NCI-H1694 (cell line): ENCODE data around the gene CPNE4.
"Not testable (repeated sequence)": the region's sequence is repeated elsewhere in the genome, so short reads cannot be mapped to it uniquely, and the experiment has no call there.

ENCODE experiments used
- DNase-seq: peaks from one replicate; lab custom pipeline; 2025; lab: John Stamatoyannopoulos, UW

Gene CPNE4

GRCh38 chr3:132034486-132035464, at the start of gene CPNE4:
Gene CPNE4 (minus strand): TSS chr3:132035014.
- DNase-seq: peak; percentile 71

DNA sequence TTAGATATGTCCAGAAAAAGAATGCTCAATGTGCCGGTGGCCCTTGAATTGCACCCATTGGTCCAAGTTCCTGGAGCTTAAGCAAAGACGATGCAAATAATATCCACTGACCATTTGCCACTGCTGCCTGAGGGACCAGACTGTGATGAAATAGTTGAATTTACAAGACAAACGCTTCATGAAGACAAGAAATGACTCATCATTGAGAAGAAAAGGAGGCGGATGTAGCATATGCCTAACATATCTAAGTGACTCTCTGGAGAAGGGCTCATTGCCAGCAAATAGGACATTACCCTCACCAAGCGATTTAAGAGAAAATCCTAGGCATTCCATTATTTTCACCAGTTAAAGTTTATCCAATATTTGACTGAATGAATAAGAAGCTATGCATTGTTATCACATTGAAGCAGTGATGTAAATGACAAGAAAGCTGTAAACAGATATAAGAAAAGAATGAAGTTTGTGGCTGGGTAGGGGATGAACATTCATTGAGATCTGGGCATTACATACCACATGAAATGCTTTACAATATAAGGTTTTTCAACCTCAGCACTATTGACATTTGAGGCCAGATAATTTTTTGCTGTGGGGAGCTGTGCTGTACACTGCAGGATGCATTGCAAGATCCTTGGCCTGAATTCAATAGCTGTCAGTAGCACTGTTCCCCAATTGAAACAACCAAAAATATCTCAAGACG, 48.9 kb upstream of the CPNE4 start:
- no peak for DNase-seq

GRCh38 chr3:132083159-132083558, 48.3 kb upstream of the CPNE4 start:
- no peak for DNase-seq

DNA sequence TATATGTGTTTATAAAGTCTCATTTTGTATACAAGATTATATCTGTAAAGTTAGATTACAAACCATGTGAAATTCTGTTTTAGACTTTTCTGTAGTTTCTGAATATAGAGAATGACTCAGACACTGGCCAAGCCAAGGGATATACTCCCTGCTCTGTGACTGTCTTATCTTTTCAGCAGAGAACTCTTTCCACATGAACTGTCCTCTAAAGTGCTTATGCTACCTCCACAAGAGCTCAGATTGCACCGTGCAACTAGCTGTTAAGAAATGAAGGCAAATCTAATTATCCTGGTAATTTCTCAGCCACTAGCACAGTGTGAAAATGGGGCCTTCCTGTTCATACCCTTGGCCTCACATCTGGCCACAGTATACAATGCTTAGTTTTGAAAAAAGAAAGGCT, 44.3 kb upstream of the CPNE4 start:
- no peak for DNase-seq

DNA sequence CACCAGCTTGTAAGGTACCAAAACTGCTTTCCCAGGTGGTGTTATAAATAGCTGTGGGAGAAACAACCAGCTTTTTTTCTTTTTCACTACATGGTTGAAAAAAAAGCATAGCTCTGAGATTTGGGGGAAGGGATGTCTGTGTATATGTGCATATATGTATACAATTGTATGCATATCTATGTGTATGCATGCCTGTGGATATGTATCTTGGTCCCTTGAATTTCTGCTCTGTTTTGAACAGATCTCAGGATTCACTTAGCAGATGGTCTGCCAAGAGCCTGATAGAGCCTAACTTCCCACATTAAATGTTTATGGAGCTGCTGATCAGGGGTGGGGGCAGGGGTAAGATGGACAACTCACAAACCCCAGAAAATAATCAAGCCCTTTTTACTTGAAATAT, 39.0 kb upstream of the CPNE4 start:
- DNase-seq: no peak

- DNase-seq: no peak
These were observed 36.2 kb upstream of the CPNE4 start for GRCh38 chr3:132071043-132071442.

DNA sequence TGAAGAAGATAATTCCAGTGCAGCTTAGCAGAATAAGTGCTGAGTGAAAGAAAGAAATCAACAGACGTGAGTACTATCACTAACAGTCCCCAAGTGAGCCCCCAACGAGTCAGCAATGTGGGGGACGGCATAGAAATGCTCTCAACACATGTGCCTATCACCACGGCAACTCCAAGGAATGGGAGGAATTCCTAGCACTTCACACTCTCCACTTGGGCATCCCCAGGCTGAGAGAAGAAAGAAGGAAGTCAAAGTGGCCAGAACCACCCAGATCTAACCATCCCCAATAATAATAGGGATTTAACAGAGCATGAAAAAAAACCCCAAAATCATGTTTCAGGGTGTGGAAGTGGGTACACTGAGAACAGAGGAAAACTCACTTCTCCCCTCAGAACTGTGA, 29.3 kb upstream of the CPNE4 start:
- no peak for DNase-seq

DNA sequence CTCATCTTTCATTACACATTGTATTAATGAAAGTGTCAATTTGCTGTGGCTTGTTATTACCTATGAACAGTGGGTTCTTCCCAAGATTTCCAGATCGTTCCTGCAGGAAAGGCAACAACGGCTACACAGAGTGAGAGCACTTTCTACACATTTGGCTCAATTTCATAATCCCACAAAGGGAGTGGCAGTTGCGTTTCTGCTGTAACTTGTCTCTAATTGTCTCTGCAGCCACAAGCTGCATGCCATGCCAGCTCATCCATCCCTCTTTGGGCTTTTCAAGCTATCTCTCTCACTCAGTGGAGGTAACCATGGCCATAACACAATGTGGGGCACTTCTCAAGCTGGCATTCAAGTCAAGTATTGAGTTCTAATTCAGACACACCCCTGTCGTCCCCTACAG, 27.7 kb upstream of the CPNE4 start:
- no peak for DNase-seq

- DNase-seq: no peak
These were observed 21.1 kb upstream of the CPNE4 start for GRCh38 chr3:132055872-132056271.

DNA sequence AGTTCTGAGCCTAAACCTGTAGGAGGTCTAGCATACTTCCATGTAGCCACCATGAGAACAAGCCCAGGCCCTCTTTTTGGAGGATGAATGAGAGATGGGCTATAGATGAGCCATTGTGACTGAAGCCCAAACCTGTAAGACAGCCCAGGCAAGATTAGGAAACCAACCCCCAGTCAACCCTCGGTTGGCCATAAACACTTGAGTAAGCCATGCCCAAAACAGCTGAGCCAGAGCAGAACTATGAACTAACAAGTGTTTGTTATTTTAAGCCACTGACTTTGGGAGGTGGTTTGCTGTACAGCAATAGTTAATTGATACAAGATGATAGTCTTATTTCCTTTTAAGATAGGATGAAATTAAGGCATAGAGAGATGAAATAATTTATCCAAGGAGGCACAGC, 12.4 kb upstream of the CPNE4 start:
- no peak for DNase-seq

GRCh38 chr3:132044874-132045273, 10.1 kb upstream of the CPNE4 start:
- DNase-seq: not testable (repeated sequence)

GRCh38 chr3:132042681-132043080, 7.9 kb upstream of the CPNE4 start:
- no peak for DNase-seq

- DNase-seq: peak; percentile 15
These were observed 3.5 kb upstream of the CPNE4 start for GRCh38 chr3:132038198-132038825.

DNA sequence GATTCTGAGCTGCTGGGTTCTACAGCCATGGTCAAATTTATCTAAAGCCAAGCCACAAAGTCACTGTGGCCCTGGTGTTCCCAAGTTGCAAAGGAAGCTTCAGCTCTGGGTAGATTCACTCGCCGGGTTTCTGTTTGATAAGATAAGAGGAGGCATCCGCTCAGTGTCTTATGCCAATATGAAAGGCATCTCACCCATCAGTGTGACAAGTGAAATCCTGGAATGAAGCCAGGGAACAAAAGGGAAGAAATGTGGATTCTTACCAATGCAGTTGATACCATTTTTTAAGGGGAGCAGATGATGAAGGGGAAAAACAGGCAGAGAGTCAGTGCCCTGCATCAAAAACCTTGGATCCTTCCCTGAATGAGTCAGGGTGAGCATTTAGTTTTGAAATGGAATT, 2.8 kb upstream of the CPNE4 start:
- no peak for DNase-seq

GRCh38 chr3:132037056-132037455, 2.2 kb upstream of the CPNE4 start:
- no peak for DNase-seq

DNA sequence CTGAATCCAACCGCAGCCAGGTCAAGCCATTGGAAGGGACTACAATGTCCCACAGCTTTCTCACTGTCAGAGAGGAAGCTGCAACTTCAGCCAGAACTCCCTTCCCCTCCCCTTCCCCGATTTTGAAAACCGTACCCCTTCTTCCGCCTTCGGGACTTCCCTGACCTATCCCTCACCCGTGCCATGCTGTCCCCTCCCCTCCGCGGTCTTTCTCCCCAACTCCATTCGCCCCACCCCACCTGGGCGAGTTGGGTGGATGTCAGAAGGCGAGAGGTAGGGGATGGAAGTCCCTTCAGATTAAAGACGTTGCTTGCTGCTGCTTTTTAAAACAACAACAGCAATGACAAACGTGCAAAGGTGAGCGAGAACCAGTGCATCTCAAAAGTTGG, 723 bp downstream of the CPNE4 start:
- DNase-seq: no peak

DNA sequence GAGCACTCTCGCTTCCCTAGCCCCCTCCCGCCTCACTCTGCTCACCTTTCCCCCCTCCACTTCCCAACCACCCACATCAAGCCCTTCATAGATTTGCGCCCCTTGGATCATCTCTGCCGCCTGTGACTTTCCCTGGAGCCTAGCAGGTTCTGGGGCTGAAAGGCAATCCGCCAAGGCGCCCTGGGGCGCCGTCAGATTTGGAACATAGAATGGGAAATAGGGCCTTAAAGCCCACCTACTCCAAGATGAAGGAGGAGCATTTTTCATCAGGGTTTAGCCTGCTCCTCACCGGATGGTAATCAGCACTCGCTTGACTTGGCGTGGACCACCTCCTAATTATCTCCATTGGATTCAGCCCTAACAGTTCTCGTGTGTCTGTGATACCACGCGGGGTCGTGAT, 1.3 kb downstream of the CPNE4 start:
- DNase-seq: no peak

DNA sequence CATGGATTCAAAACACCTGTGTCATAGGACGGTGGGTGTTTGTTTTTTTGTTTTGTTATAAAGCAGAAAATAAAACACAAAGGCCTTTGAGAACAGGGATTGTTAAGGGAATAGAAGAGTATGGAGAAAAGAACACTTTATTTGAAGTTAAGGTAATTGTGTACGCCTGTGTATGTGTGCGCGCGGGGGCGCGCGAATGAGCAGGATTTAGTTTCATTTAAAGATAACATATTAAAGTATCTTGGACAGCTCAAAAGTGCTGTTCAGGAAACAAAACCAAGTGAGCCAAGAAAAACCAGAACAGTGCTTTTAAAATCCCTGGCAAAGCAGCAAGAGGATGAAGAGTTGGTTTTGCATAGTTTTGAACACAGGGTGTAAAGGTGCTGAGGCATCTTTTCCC, 1.9 kb downstream of the CPNE4 start:
- no peak for DNase-seq

- peak; percentile 70 for DNase-seq
These were observed 5.5 kb downstream of the CPNE4 start for GRCh38 chr3:132029182-132029902.

DNA sequence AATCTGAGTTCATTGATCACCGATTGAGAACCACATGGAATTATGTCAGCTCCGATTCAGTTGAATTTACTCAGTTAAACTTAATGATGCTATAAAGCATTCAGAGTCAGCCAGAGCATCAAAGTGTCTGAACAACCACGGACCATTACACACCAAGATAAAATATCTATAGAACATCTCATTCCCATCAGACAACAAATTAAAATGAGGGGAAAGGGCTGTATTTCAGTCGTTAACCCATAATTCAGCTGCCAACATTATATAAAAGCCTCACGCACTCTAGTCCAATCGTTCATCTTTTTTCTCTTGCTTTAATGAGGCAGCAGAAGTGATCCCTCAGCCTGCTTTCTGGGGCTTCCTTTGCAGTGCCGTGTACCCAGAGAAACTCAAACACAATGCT, 11.9 kb downstream of the CPNE4 start:
- DNase-seq: no peak

GRCh38 chr3:132020058-132020457, 14.8 kb downstream of the CPNE4 start:
- DNase-seq: no peak

DNA sequence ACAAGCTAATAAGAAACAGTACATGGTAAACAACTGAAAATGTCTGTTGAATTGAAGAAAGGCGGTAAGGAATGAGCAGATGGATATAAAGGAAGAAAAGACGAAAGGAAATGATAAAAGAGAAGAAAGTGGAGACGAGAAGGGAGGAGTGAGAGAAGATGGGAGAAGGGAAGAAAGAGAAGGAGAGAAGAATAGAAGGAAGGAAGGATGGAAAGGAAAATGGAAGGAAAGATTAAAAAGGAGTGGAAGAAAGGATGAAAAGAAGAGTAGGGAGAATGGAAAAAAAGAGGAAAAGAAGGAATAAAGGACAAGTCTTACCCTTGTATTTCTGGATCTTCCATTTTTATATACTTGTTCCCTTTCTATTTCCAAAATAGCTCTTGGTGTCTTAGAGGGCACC, 17.7 kb downstream of the CPNE4 start:
- DNase-seq: no peak
